ENCODE results near the gene EEF1A2.

DNA sequence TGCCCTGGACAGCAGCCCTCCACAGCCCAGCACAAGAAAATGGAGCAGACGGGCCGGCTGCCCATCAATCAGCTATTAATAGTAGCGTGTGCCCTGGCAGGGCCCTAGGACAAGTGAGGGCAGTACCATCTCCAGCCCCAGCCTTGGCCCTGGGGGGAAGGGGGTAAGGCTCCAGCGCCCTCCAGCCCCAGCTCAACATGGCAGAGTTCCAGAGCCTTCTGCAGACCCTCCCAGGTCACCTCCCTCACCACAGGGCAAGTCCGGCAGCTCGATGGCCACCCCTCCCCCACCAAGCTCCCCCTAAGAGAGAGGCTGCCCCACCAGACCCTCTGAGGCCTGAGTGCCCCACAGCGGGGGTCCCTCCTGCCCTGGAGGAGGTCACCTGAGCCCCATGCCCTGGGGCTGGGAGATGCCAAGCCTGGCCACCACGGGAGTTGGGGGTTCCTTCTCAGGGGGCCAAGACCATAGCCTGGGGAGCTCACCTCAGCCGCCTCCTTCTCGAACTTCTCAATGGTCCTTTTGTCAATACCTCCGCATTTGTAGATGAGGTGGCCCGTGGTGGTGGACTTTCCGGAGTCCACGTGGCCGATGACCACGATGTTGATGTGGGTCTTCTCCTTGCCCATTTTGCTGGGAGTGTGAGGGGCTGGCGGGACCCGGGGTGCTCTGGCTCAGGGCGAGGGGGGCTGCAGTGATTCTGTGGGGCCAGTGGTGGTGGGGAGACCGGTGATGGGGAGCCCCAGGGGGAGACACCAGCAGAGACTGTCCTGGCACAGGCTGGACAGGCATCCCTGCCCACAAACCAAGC, 1.5 kb downstream of the EEF1A2 start:
- TF ChIP-seq, protein P1, sequence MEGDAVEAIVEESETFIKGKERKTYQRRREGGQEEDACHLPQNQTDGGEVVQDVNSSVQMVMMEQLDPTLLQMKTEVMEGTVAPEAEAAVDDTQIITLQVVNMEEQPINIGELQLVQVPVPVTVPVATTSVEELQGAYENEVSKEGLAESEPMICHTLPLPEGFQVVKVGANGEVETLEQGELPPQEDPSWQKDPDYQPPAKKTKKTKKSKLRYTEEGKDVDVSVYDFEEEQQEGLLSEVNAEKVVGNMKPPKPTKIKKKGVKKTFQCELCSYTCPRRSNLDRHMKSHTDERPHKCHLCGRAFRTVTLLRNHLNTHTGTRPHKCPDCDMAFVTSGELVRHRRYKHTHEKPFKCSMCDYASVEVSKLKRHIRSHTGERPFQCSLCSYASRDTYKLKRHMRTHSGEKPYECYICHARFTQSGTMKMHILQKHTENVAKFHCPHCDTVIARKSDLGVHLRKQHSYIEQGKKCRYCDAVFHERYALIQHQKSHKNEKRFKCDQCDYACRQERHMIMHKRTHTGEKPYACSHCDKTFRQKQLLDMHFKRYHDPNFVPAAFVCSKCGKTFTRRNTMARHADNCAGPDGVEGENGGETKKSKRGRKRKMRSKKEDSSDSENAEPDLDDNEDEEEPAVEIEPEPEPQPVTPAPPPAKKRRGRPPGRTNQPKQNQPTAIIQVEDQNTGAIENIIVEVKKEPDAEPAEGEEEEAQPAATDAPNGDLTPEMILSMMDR (IDR thresholded peaks at IDR 0.05 in 8 of 11, conservative IDR thresholded peaks at IDR 0.05 in 3 of 11): no peak
- TF ChIP-seq POLR2A (IDR thresholded peaks at IDR 0.05): no peak

All from spleen (tissue), 7 donors.